HepG2 (cell line): ENCODE measurements around the gene POMT2.

ENCODE experiments used
- FOXO4 ChIP-seq: sonication (generic); formaldehyde crosslinking; conservative IDR thresholded peaks from 2 replicates; pipeline ENCODE4 v1.8.1; 2023; ENCODE audit warnings: missing genetic modification reagents
- FOXP4 ChIP-seq: sonication (generic); formaldehyde crosslinking; IDR thresholded peaks from 2 replicates; pipeline ENCODE4 v1.4.0; 2020; ENCODE audit warnings: missing genetic modification reagents
- IRX3 ChIP-seq: sonication (generic); formaldehyde crosslinking; IDR thresholded peaks from 2 replicates; pipeline ENCODE4 v1.8.1; 2023; ENCODE audit warnings: mild to moderate bottlenecking, low read depth, missing genetic modification reagents, borderline replicate concordance
- MXD4 ChIP-seq: IDR thresholded peaks from 2 replicates; pipeline ENCODE4 v1.6.1; 2016; ENCODE audit warnings: mild to moderate bottlenecking, missing biosample characterization, missing genetic modification reagents
- NCOA2 ChIP-seq: sonication (generic); formaldehyde crosslinking; IDR thresholded peaks from 2 replicates; pipeline ENCODE4 v1.8.0; 2022; ENCODE audit warnings: inconsistent platforms
- NR3C1 ChIP-seq: sonication (generic); formaldehyde crosslinking; IDR thresholded peaks from 2 replicates; pipeline ENCODE4 v1.4.0; 2020; ENCODE audit warnings: missing genetic modification reagents
- PHF8 ChIP-seq: sonication (generic); formaldehyde crosslinking; IDR thresholded peaks from 2 replicates; pipeline ENCODE4 v1.5.0; 2020; ENCODE audit warnings: missing genetic modification reagents
- ZNF143 ChIP-seq: sonication (generic); formaldehyde crosslinking; IDR thresholded peaks from 2 replicates; pipeline ENCODE4 v1.4.0; 2020; ENCODE audit warnings: missing genetic modification reagents

GRCh38 chr14:77313371-77313770, 7.3 kb downstream of the POMT2 start:
- TF ChIP-seq PHF8 (CRISPR knock-in tag) (no peak), NCOA2 (no peak), MXD4 (CRISPR knock-in tag) (no peak), NR3C1 (CRISPR knock-in tag) (no peak), FOXP4 (no peak), IRX3 (CRISPR knock-in tag) (no peak), ZNF143 (CRISPR knock-in tag) (no peak), FOXO4 (CRISPR knock-in tag) (no peak)
